ENCODE data around the gene DTX1. TPM values are rescaled to one million over a fixed set of nuclear protein-coding genes. Genes with fewer than 3 reads are reported as not detected.
"Not testable (repeated sequence)": the region's sequence is repeated elsewhere in the genome, so short reads cannot be mapped to it uniquely, and the experiment has no call there.

Gene DTX1
- total and polyA plus RNA-seq, 4 donors, result 2.1 to 33.2 (median 10.0) TPM

DNA sequence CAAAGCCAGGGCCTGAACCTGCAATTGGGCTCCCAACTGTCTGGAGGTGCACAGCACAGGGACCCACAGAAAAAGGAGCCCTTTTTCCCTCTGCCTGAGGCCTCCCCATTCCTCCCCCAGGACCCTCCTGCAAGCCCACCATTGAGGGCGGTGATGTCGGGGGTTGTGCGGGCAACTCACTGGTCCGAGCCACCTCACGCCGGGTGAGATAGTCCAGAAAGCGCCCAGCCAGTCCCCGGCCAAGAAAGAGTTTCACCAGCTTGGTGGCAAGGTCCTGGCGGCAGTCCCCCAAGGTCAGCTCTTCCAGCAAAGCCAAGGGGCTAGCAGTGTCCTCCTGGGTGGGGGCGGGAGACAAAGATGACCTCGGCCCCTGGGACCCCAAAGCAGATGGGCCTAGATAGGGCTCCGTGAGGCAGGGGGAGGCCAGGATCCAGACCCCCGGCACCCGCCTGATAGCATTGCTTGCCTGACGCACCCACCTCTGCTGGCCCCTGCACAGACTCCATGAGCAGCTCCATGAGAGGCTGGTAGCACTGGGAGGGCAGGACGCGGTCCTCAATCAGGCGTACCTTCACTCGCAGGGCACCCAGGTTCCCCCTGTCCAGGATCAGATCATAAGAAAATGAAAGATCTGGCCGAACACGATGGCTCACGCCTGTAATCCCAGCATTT lies 59.1 kb downstream of the DTX1 start:
- H3K4me1 ChIP-seq (ENCODE audit: control insufficient read depth in 4 of 4, insufficient read depth in 4 of 4, low read length in 3 of 4), result no peaks in the 10 kb centered on the region
- TF ChIP-seq HNF4G (IDR thresholded peaks at IDR 0.05) (no peak), RAD21 (IDR thresholded peaks at IDR 0.05) (no peak), HNF4A (conservative IDR thresholded peaks at IDR 0.05) (no peak), EGR1 (IDR thresholded peaks at IDR 0.05; ENCODE audit: low read depth in 2 of 2) (no peak), FOXA2 (IDR thresholded peaks at IDR 0.05) (no peak), RXRA (IDR thresholded peaks at IDR 0.05) (no peak), NR2F2 (IDR thresholded peaks at IDR 0.05) (no peak), CTCF (IDR thresholded peaks at IDR 0.05; ENCODE audit: low read depth, low read length, missing input control) (no peak)
- TF ChIP-seq, protein P1, sequence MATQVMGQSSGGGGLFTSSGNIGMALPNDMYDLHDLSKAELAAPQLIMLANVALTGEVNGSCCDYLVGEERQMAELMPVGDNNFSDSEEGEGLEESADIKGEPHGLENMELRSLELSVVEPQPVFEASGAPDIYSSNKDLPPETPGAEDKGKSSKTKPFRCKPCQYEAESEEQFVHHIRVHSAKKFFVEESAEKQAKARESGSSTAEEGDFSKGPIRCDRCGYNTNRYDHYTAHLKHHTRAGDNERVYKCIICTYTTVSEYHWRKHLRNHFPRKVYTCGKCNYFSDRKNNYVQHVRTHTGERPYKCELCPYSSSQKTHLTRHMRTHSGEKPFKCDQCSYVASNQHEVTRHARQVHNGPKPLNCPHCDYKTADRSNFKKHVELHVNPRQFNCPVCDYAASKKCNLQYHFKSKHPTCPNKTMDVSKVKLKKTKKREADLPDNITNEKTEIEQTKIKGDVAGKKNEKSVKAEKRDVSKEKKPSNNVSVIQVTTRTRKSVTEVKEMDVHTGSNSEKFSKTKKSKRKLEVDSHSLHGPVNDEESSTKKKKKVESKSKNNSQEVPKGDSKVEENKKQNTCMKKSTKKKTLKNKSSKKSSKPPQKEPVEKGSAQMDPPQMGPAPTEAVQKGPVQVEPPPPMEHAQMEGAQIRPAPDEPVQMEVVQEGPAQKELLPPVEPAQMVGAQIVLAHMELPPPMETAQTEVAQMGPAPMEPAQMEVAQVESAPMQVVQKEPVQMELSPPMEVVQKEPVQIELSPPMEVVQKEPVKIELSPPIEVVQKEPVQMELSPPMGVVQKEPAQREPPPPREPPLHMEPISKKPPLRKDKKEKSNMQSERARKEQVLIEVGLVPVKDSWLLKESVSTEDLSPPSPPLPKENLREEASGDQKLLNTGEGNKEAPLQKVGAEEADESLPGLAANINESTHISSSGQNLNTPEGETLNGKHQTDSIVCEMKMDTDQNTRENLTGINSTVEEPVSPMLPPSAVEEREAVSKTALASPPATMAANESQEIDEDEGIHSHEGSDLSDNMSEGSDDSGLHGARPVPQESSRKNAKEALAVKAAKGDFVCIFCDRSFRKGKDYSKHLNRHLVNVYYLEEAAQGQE (IDR thresholded peaks at IDR 0.05), result no peak
- TF ChIP-seq, protein P2, sequence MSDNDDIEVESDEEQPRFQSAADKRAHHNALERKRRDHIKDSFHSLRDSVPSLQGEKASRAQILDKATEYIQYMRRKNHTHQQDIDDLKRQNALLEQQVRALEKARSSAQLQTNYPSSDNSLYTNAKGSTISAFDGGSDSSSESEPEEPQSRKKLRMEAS (IDR thresholded peaks at IDR 0.05), result no peak
- no peaks in the 10 kb centered on the region for H3K36me3 ChIP-seq (ENCODE audit: control insufficient read depth in 4 of 4, insufficient read depth in 3 of 4, low read depth in 1 of 4, low read length in 3 of 4)
- no peak for DNase-seq (ENCODE audit: low spot score)
- H3K9me3 ChIP-seq (ENCODE audit: control insufficient read depth in 4 of 4, low read length in 3 of 4), result no peaks in the 10 kb centered on the region
- H3K27me3 ChIP-seq (ENCODE audit: control insufficient read depth in 4 of 4, insufficient read depth in 4 of 4, low read length in 3 of 4), result no peaks in the 10 kb centered on the region
- no peak overlapping the region for H3K9ac ChIP-seq (ENCODE audit: low read depth in 1 of 2, low read length in 2 of 2)
- H3K4me3 ChIP-seq (ENCODE audit: low read depth in 1 of 3, low read length in 3 of 3), result no peak overlapping the region
- no peak overlapping the region for H3K27ac ChIP-seq (ENCODE audit: low read depth in 1 of 2, low read length in 2 of 2)
- 90% methylated on average over 22 of the region's 22 CpGs for WGBS

DNA sequence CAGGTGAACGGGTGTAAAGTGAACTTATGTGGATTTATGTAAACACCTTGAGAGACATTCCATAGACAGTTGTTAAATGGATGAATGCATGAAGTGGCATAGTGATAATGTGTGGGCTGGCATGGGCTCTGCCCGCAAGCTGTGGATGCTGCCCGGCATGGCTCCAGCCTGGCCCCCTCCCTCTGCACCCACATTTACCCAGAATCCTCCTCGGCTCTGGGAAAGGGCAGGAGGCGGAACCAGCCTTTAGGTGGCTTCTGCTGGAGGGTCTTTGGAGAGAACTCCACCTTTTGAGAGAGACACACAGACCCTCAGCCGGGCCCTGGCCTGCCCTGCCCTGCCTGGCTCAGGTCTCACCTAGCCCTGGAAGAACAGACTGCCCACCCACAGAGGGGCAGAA lies 60.3 kb downstream of the DTX1 start:
- Histone ChIP-seq H3K4me3 (ENCODE audit: low read depth in 1 of 3, low read length in 3 of 3) (no peak overlapping the region), H3K9me3 (ENCODE audit: control insufficient read depth in 4 of 4, low read length in 3 of 4) (no peaks in the 10 kb centered on the region), H3K4me1 (ENCODE audit: control insufficient read depth in 4 of 4, insufficient read depth in 4 of 4, low read length in 3 of 4) (no peaks in the 10 kb centered on the region), H3K27me3 (ENCODE audit: control insufficient read depth in 4 of 4, insufficient read depth in 4 of 4, low read length in 3 of 4) (peaks cover 0 to 3% (median 0%) of the 10 kb centered on the region in 4 donors), H3K9ac (ENCODE audit: low read depth in 1 of 2, low read length in 2 of 2) (no peak overlapping the region), H3K27ac (ENCODE audit: low read depth in 1 of 2, low read length in 2 of 2) (no peak overlapping the region), H3K36me3 (ENCODE audit: control insufficient read depth in 4 of 4, insufficient read depth in 3 of 4, low read depth in 1 of 4, low read length in 3 of 4) (no peaks in the 10 kb centered on the region)
- TF ChIP-seq YY1 (IDR thresholded peaks at IDR 0.05) (no peak), HNF4G (IDR thresholded peaks at IDR 0.05) (no peak), HNF4A (conservative IDR thresholded peaks at IDR 0.05) (no peak), JUND (IDR thresholded peaks at IDR 0.05) (no peak), RAD21 (IDR thresholded peaks at IDR 0.05) (no peak), FOXA1 (IDR thresholded peaks at IDR 0.05) (no peak), EGR1 (IDR thresholded peaks at IDR 0.05; ENCODE audit: low read depth in 2 of 2) (no peak), FOXA2 (IDR thresholded peaks at IDR 0.05) (no peak), GABPA (IDR thresholded peaks at IDR 0.05 in 1 of 2, conservative IDR thresholded peaks at IDR 0.05 in 1 of 2) (no peak), NR2F2 (IDR thresholded peaks at IDR 0.05) (no peak)
- TF ChIP-seq, protein P3, sequence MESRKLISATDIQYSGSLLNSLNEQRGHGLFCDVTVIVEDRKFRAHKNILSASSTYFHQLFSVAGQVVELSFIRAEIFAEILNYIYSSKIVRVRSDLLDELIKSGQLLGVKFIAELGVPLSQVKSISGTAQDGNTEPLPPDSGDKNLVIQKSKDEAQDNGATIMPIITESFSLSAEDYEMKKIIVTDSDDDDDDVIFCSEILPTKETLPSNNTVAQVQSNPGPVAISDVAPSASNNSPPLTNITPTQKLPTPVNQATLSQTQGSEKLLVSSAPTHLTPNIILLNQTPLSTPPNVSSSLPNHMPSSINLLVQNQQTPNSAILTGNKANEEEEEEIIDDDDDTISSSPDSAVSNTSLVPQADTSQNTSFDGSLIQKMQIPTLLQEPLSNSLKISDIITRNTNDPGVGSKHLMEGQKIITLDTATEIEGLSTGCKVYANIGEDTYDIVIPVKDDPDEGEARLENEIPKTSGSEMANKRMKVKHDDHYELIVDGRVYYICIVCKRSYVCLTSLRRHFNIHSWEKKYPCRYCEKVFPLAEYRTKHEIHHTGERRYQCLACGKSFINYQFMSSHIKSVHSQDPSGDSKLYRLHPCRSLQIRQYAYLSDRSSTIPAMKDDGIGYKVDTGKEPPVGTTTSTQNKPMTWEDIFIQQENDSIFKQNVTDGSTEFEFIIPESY (IDR thresholded peaks at IDR 0.05), result no peak
- TF ChIP-seq, protein P2 (IDR thresholded peaks at IDR 0.05), result no peak
- DNase-seq (ENCODE audit: low spot score), result no peak
- 74% methylated on average over 6 of the region's 6 CpGs for WGBS

GRCh38 chr12:113117684-113118083 lies 61.2 kb downstream of the DTX1 start:
- H3K27ac ChIP-seq (ENCODE audit: low read depth in 1 of 2, low read length in 2 of 2); DNase-seq (ENCODE audit: low spot score); H3K4me1 ChIP-seq (ENCODE audit: control insufficient read depth in 4 of 4, insufficient read depth in 4 of 4, low read length in 3 of 4); H3K27me3 ChIP-seq (ENCODE audit: control insufficient read depth in 4 of 4, insufficient read depth in 4 of 4, low read length in 3 of 4); H3K36me3 ChIP-seq (ENCODE audit: control insufficient read depth in 4 of 4, insufficient read depth in 3 of 4, low read depth in 1 of 4, low read length in 3 of 4); H3K4me3 ChIP-seq (ENCODE audit: low read depth in 1 of 3, low read length in 3 of 3); H3K9me3 ChIP-seq (ENCODE audit: control insufficient read depth in 4 of 4, low read length in 3 of 4); H3K9ac ChIP-seq (ENCODE audit: low read depth in 1 of 2, low read length in 2 of 2): not testable (repeated sequence)
- 88% methylated on average over 8 of the region's 8 CpGs for WGBS

All from liver (tissue), 9 donors.